IMR-90 (cell line): ENCODE measurements around the gene PLCL2. TPM values are rescaled to one million over a fixed set of nuclear protein-coding genes. Genes with fewer than 3 reads are reported as not detected.

Source experiments
- ATAC-seq: fragments of 200-7000 bp; cut with Tn5 transposase; 2 replicates; pipeline ENCODE4 v1.9.1; 2020; ENCODE audit warnings: low read depth, mild to moderate bottlenecking, moderate library complexity
- BruUV-seq: library from RNA; stranded (reverse); fragments of 400-500 nt; replicated peaks from 2 replicates; lab custom pipeline; 2021; lab: Mats Ljungman, UMichigan
- CTCF ChIA-PET: fragments of 300-600 bp; formaldehyde crosslinking; extraction: SDS; loops from one replicate; lab custom pipeline; 2021; ENCODE audit warnings: antibody characterized with exemption; lab: Yijun Ruan, JAX
- POLR2A ChIA-PET: fragments of 300-600 bp; sonication (Branson Sonifier 250); formaldehyde crosslinking; loops from one replicate; lab custom pipeline; 2022; ENCODE audit warnings: antibody characterized with exemption; ENCODE audit not compliant: unreplicated experiment; lab: Charles Lee
- DNase-seq: peaks from one replicate; pipeline ENCODE4 v3.0.0; 2013
- H2AFZ ChIP-seq: replicated peaks from 2 replicates; pipeline ENCODE3; 2013; ENCODE audit warnings: low read length, mild to moderate bottlenecking; ENCODE audit not compliant: poor library complexity
- H2AK5ac ChIP-seq: 2 replicates; pipeline ENCODE4 v1.6.1; 2013; ENCODE audit warnings: low read depth, low read length, inconsistent platforms
- H2AK9ac ChIP-seq: replicated peaks from 2 replicates; pipeline ENCODE3; 2013; ENCODE audit warnings: mild to moderate bottlenecking, low read depth, low read length, moderate library complexity; ENCODE audit not compliant: poor library complexity
- H2BK120ac ChIP-seq: 2 replicates; pipeline ENCODE4 v1.6.1; 2013; ENCODE audit warnings: low read depth, low read length, inconsistent platforms
- H2BK15ac ChIP-seq: 3 replicates; pipeline ENCODE4 v1.6.1; 2013; ENCODE audit warnings: low read depth, low read length, inconsistent platforms
- H2BK20ac ChIP-seq: 2 replicates; pipeline ENCODE4 v1.6.1; 2013; ENCODE audit warnings: low read depth, mild to moderate bottlenecking, inconsistent platforms, low read length, moderate library complexity
- H2BK5ac ChIP-seq: 2 replicates; pipeline ENCODE4 v1.6.1; 2013; ENCODE audit warnings: mild to moderate bottlenecking, low read depth, low read length, inconsistent platforms; ENCODE audit not compliant: poor library complexity, severe bottlenecking
- H3K14ac ChIP-seq: replicated peaks from 2 replicates; pipeline ENCODE4 v1.6.1; 2013; ENCODE audit warnings: low read depth, low read length, inconsistent platforms
- H3K18ac ChIP-seq: 2 replicates; pipeline ENCODE4 v1.6.1; 2013; ENCODE audit warnings: low read depth, low read length, control low read depth
- H3K23ac ChIP-seq: 2 replicates; pipeline ENCODE4 v1.6.1; 2013; ENCODE audit warnings: low read depth, low read length, inconsistent platforms
- H3K27ac ChIP-seq: 2 replicates; pipeline ENCODE4 v1.5.1; 2013; ENCODE audit warnings: mild to moderate bottlenecking, control low read depth, low read length; ENCODE audit not compliant: insufficient read depth
- H3K27me3 ChIP-seq: 2 replicates; pipeline ENCODE4 v1.6.1; 2013; ENCODE audit warnings: low read length; ENCODE audit not compliant: control insufficient read depth, insufficient read depth
- H3K36me3 ChIP-seq: 2 replicates; pipeline ENCODE4 v1.6.1; 2013; ENCODE audit warnings: low read length, mixed read lengths; ENCODE audit not compliant: control insufficient read depth, insufficient read depth
- H3K4ac ChIP-seq: 2 replicates; pipeline ENCODE4 v1.6.1; 2013; ENCODE audit warnings: low read depth, low read length, inconsistent platforms
- H3K4me1 ChIP-seq: 2 replicates; pipeline ENCODE4 v1.6.1; 2013; ENCODE audit warnings: low read length, mixed read lengths; ENCODE audit not compliant: control insufficient read depth, insufficient read depth
- H3K4me2 ChIP-seq: 2 replicates; pipeline ENCODE4 v1.6.1; 2013; ENCODE audit warnings: low read depth, mild to moderate bottlenecking, control low read depth, low read length, moderate library complexity
- H3K4me3 ChIP-seq: 2 replicates; pipeline ENCODE4 v1.5.1; 2013; ENCODE audit warnings: low read depth, mild to moderate bottlenecking, control low read depth, low read length, moderate library complexity; ENCODE audit not compliant: insufficient read depth
- H3K56ac ChIP-seq: 2 replicates; pipeline ENCODE4 v1.6.1; 2013; ENCODE audit warnings: low read length, inconsistent platforms; ENCODE audit not compliant: insufficient read depth; ENCODE audit errors: extremely low read depth
- H3K79me1 ChIP-seq, 2 experiments: 2 replicates each; pipeline ENCODE4 v1.6.1; 2013; ENCODE audit warnings: low read length in 2 of 2, inconsistent platforms in 1 of 2, low read depth in 1 of 2
- H3K9ac ChIP-seq: 2 replicates; pipeline ENCODE4 v1.6.1; 2013; ENCODE audit warnings: low read depth, low read length, control low read depth
- H3K9me1 ChIP-seq: 2 replicates; pipeline ENCODE4 v1.6.1; 2013; ENCODE audit warnings: low read length, inconsistent platforms; ENCODE audit not compliant: insufficient read depth
- H3K9me3 ChIP-seq: 2 replicates; pipeline ENCODE4 v1.6.1; 2013; ENCODE audit warnings: low read length; ENCODE audit not compliant: control insufficient read depth, insufficient read depth
- H4K20me1 ChIP-seq: 2 replicates; pipeline ENCODE4 v1.6.1; 2013; ENCODE audit warnings: low read length, inconsistent platforms; ENCODE audit not compliant: insufficient read depth
- H4K5ac ChIP-seq: 2 replicates; pipeline ENCODE4 v1.6.1; 2013; ENCODE audit warnings: mild to moderate bottlenecking, low read depth, low read length, control low read depth
- H4K8ac ChIP-seq, 2 experiments: 2 replicates each; pipeline ENCODE4 v1.6.1; 2013; ENCODE audit warnings: low read depth in 2 of 2, low read length in 2 of 2, control low read depth in 1 of 2, inconsistent platforms in 1 of 2
- H4K91ac ChIP-seq: 2 replicates; pipeline ENCODE4 v1.6.1; 2013; ENCODE audit warnings: low read depth, low read length, inconsistent platforms; ENCODE audit not compliant: insufficient read depth
- BHLHE40 ChIP-seq: fragments of 150-350 bp; IDR thresholded peaks from 2 replicates; pipeline ENCODE4 v1.6.1; 2016; ENCODE audit warnings: mild to moderate bottlenecking, low read depth, low read length
- CEBPB ChIP-seq: IDR thresholded peaks from 2 replicates; pipeline ENCODE4 v1.6.1; 2012; ENCODE audit warnings: low read depth, low read length, improper control_type of control experiment
- CHD1 ChIP-seq: IDR thresholded peaks from 2 replicates; pipeline ENCODE4 v1.6.1; 2012; ENCODE audit warnings: low read depth, low read length, improper control_type of control experiment
- FOS ChIP-seq: fragments of 150-350 bp; IDR thresholded peaks from 2 replicates; pipeline ENCODE4 v1.6.1; 2016; ENCODE audit warnings: low read depth, low read length
- MAFK ChIP-seq: IDR thresholded peaks from 2 replicates; pipeline ENCODE4 v1.6.1; 2012; ENCODE audit warnings: low read depth, low read length, improper control_type of control experiment
- MAZ ChIP-seq: IDR thresholded peaks from 2 replicates; pipeline ENCODE4 v1.6.1; 2012; ENCODE audit warnings: low read depth, mild to moderate bottlenecking, low read length, improper control_type of control experiment, moderate library complexity, borderline replicate concordance
- MXI1 ChIP-seq: IDR thresholded peaks from 2 replicates; pipeline ENCODE4 v1.6.1; 2012; ENCODE audit warnings: low read depth, mild to moderate bottlenecking, low read length, moderate library complexity, borderline replicate concordance
- NFE2L2 ChIP-seq: fragments of 150-350 bp; IDR thresholded peaks from 2 replicates; pipeline ENCODE4 v1.6.1; 2016; ENCODE audit warnings: low read depth, mild to moderate bottlenecking, low read length
- POLR2A ChIP-seq: IDR thresholded peaks from 2 replicates; pipeline ENCODE4 v1.6.1; 2012; ENCODE audit warnings: mild to moderate bottlenecking, low read depth, low read length
- RAD21 ChIP-seq: IDR thresholded peaks from 2 replicates; pipeline ENCODE4 v1.6.1; 2012; ENCODE audit warnings: low read length, improper control_type of control experiment
- RFX5 ChIP-seq: IDR thresholded peaks from 2 replicates; pipeline ENCODE4 v1.8.0; 2012; ENCODE audit warnings: low read depth, mild to moderate bottlenecking, low read length, moderate library complexity
- SMC3 ChIP-seq: fragments of 150-350 bp; IDR thresholded peaks from 2 replicates; pipeline ENCODE4 v1.6.1; 2016; ENCODE audit warnings: low read depth, mild to moderate bottlenecking, antibody characterized with exemption, low read length, moderate library complexity
- WGBS, 2 experiments: methylation state at CpG; one replicate each; pipeline versions ENCODE4 v1.1.5 to v1.1.7; 2013; ENCODE audit warnings: missing lambda C conversion rate in 2 of 2; ENCODE audit not compliant: insufficient read length in 1 of 2; ENCODE audit errors: extremely low coverage in 2 of 2; 5-methylcytosine and 5-hydroxymethylcytosine counted together
- dilution Hi-C: fragments of 300-500 bp; cut with HindIII; formaldehyde crosslinking; loops from one replicate; pipeline ENCODE4 v1.14.3; 2018; ENCODE audit warnings: low sequenced_read_pairs; ENCODE audit not compliant: unreplicated experiment
- in situ Hi-C: fragments of 300-500 bp; cut with MboI; formaldehyde crosslinking; loops from 3 replicates; pipeline ENCODE4 v1.14.3; 2019; ENCODE audit warnings: low sequenced_read_pairs, inconsistent platforms, mixed read lengths
- intact Hi-C: fragments of 100-400 bp; cut with micrococcal nuclease; formaldehyde crosslinking; loops from 2 replicates; pipeline ENCODE4 v1.10.0; 2022
- polyA plus RNA-seq, 3 experiments: library from polyadenylated mRNA; depleted of rRNA; stranded (reverse); fragments of >200 nt; gene quantifications; 2 replicates each; pipeline ENCODE4 v1.2.3, GENCODE V29; 2012; ENCODE audit warnings: low replicate concordance in 1 of 3
- total RNA-seq: library from RNA; depleted of rRNA; stranded (reverse); fragments of >200 nt; gene quantifications from 2 replicates; pipeline ENCODE4 v1.2.3, GENCODE V29; 2012
- TF ChIP-seq, protein P1 (sequence below): fragments of 150-350 bp; IDR thresholded peaks from 2 replicates; pipeline ENCODE4 v1.6.1; 2017; ENCODE audit warnings: mild to moderate bottlenecking, antibody characterized with exemption, low read length, low read depth
- TF ChIP-seq, protein P2 (sequence below): fragments of 150-350 bp; IDR thresholded peaks from 2 replicates; pipeline ENCODE4 v1.6.1; 2016; ENCODE audit warnings: low read depth, mild to moderate bottlenecking, low read length, moderate library complexity, borderline replicate concordance

The PLCL2 gene
- total and polyA plus RNA-seq, 2 of the 4 experiments (the other 2 are of a cell fraction), result 0.92 to 3.8 TPM

DNA sequence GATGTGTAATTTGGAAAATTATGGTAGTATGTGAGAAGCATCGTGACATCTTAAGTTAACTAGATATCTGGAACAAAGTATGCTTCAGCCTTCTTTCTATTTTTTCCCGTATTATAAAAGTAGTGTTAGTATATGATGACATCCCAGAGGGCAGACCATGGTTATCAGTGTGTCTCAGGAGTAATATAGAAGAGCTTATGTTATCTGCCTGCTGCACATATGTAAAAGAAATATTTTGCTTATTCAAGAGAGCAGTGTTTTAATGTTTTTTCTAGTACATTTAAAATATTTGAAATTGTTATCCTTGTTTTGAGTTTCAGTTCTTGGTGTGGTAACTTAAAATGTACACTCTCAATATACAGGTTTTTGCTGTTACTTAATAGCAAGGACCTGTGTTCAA is 24.1 kb downstream of the PLCL2 start:
- no peak overlapping the region for H2BK15ac ChIP-seq
- CTCF ChIA-PET, result no interaction called here
- no peak overlapping the region for H3K4me2 ChIP-seq
- no peak overlapping the region for H3K14ac ChIP-seq
- H3K9me3 ChIP-seq, result no peaks in the 10 kb centered on the region
- intact Hi-C loops (no loop called here), dilution Hi-C loops (no loop called here), in situ Hi-C loops (no loop called here)
- no peak overlapping the region for H3K18ac ChIP-seq
- H2BK5ac ChIP-seq, result no peak overlapping the region
- no peak overlapping the region for H2BK20ac ChIP-seq
- H4K20me1 ChIP-seq, result no peaks in the 10 kb centered on the region
- H2AFZ ChIP-seq, result no peak overlapping the region
- H3K36me3 ChIP-seq, result no peaks in the 10 kb centered on the region
- H3K4ac ChIP-seq, result no peak overlapping the region
- peaks cover 7% of the 10 kb centered on the region for H3K4me1 ChIP-seq
- H4K91ac ChIP-seq, result no peak overlapping the region
- ATAC-seq (no peak), DNase-seq (no peak)
- no peak overlapping the region for H3K56ac ChIP-seq
- no peaks in the 10 kb centered on the region for H3K27me3 ChIP-seq
- no peak overlapping the region for H4K8ac ChIP-seq
- no peak overlapping the region for H2AK5ac ChIP-seq
- H3K27ac ChIP-seq, result no peak overlapping the region
- POLR2A ChIA-PET, result no interaction called here
- H3K23ac ChIP-seq, result no peak overlapping the region
- H2BK120ac ChIP-seq, result no peak overlapping the region
- no peak overlapping the region for H2AK9ac ChIP-seq
- no peak for TF ChIP-seq CHD1
- no peak for TF ChIP-seq MAZ
- TF ChIP-seq MXI1, result no peak
- TF ChIP-seq RFX5, result no peak
- no peak for TF ChIP-seq MAFK
- TF ChIP-seq CEBPB, result no peak
- TF ChIP-seq, protein P1, sequence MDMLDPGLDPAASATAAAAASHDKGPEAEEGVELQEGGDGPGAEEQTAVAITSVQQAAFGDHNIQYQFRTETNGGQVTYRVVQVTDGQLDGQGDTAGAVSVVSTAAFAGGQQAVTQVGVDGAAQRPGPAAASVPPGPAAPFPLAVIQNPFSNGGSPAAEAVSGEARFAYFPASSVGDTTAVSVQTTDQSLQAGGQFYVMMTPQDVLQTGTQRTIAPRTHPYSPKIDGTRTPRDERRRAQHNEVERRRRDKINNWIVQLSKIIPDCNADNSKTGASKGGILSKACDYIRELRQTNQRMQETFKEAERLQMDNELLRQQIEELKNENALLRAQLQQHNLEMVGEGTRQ, result no peak
- TF ChIP-seq SMC3, result no peak
- no peak for TF ChIP-seq RAD21
- TF ChIP-seq BHLHE40, result no peak
- no peak for TF ChIP-seq NFE2L2
- TF ChIP-seq, protein P2, sequence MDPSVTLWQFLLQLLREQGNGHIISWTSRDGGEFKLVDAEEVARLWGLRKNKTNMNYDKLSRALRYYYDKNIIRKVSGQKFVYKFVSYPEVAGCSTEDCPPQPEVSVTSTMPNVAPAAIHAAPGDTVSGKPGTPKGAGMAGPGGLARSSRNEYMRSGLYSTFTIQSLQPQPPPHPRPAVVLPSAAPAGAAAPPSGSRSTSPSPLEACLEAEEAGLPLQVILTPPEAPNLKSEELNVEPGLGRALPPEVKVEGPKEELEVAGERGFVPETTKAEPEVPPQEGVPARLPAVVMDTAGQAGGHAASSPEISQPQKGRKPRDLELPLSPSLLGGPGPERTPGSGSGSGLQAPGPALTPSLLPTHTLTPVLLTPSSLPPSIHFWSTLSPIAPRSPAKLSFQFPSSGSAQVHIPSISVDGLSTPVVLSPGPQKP, result no peak
- TF ChIP-seq FOS, result no peak
- TF ChIP-seq POLR2A, result no peak
- H3K79me1 ChIP-seq, result peaks cover 0 to 3% of the 10 kb centered on the region in 2 experiments; a peak in 1 of 4 replicates
- peaks cover 6% of the 10 kb centered on the region for H3K9me1 ChIP-seq
- WGBS, 2 experiments, result no CpG with 5 or more reads among the region's 2 CpGs
- no peak overlapping the region for H3K9ac ChIP-seq
- H3K4me3 ChIP-seq, result no peak overlapping the region
- H4K5ac ChIP-seq, result no peak overlapping the region
- no TSS peak for BruUV-seq
